Keratinocyte (primary cell): Measurements from ENCODE around the gene GASK1A. TPM values are rescaled to one million over a fixed set of nuclear protein-coding genes. Genes with fewer than 3 reads are reported as not detected.

ENCODE experiments used
- DNase-seq: peaks from one replicate; pipeline ENCODE4 v3.0.0-alpha.2; 2011; ENCODE audit warnings: low read depth, missing footprints, low spot score
- FAIRE-seq: peaks from 2 replicates; lab custom pipeline; 2011; peaks lifted over from hg19 to GRCh38; lab: Jason Lieb, UNC
- H2AFZ ChIP-seq: 2 replicates; pipeline ENCODE4 v1.6.0; 2012; ENCODE audit warnings: low read length, control low read depth, inconsistent platforms; ENCODE audit not compliant: control insufficient read depth
- H3K27ac ChIP-seq: 2 replicates; pipeline ENCODE4 v1.5.1; 2011; ENCODE audit warnings: low read length; ENCODE audit not compliant: control insufficient read depth, insufficient read depth
- H3K27me3 ChIP-seq: 3 replicates; pipeline ENCODE4 v1.6.0; 2011; ENCODE audit warnings: low read length; ENCODE audit not compliant: control insufficient read depth, insufficient read depth; ENCODE audit errors: extremely low read depth
- H3K36me3 ChIP-seq, 2 experiments: 2 replicates in 1 of 2; 3 replicates in 1 of 2; pipeline ENCODE4 v1.5.1; 2011; ENCODE audit warnings: low read length in 2 of 2, mild to moderate bottlenecking in 1 of 2; ENCODE audit not compliant: control insufficient read depth in 2 of 2, insufficient read depth in 2 of 2; ENCODE audit errors: extremely low read depth in 1 of 2
- H3K4me1 ChIP-seq: 3 replicates; pipeline ENCODE4 v1.5.1; 2011; ENCODE audit warnings: low read length; ENCODE audit not compliant: control insufficient read depth, insufficient read depth; ENCODE audit errors: extremely low read depth
- H3K4me2 ChIP-seq: 3 replicates; pipeline ENCODE4 v1.6.0; 2011; ENCODE audit warnings: low read depth, low read length; ENCODE audit not compliant: control insufficient read depth, insufficient read depth; ENCODE audit errors: extremely low read depth
- H3K4me3 ChIP-seq, 3 experiments: fragments of 200-600 bp in 1 of 3; sonication (generic) in 1 of 3; 2 replicates in 2 of 3; 3 replicates in 1 of 3; pipeline ENCODE4 v1.5.1; 2011 to 2016; ENCODE audit warnings: low read length in 3 of 3, mild to moderate bottlenecking in 3 of 3, control low read depth in 2 of 3, inconsistent platforms in 1 of 3, low read depth in 1 of 3, mixed read lengths in 1 of 3, mixed run types in 1 of 3, moderate library complexity in 1 of 3; ENCODE audit not compliant: control insufficient read depth in 2 of 3, insufficient read depth in 2 of 3; ENCODE audit errors: extremely low read depth in 1 of 3
- H3K79me2 ChIP-seq: 2 replicates; pipeline ENCODE4 v1.6.0; 2012; ENCODE audit warnings: low read length; ENCODE audit not compliant: control insufficient read depth, insufficient read depth
- H3K9ac ChIP-seq: 3 replicates; pipeline ENCODE4 v1.6.0; 2011; ENCODE audit warnings: low read length; ENCODE audit not compliant: control insufficient read depth, insufficient read depth; ENCODE audit errors: extremely low read depth
- H3K9me1 ChIP-seq: 3 replicates; pipeline ENCODE4 v1.6.0; 2011; ENCODE audit warnings: low read length; ENCODE audit not compliant: control insufficient read depth, insufficient read depth; ENCODE audit errors: extremely low read depth
- H3K9me3 ChIP-seq: 2 replicates; pipeline ENCODE4 v1.5.1; 2012; ENCODE audit warnings: low read depth, low read length; ENCODE audit not compliant: control insufficient read depth
- H4K20me1 ChIP-seq: 3 replicates; pipeline ENCODE4 v1.6.0; 2011; ENCODE audit warnings: low read length; ENCODE audit not compliant: control insufficient read depth, insufficient read depth; ENCODE audit errors: extremely low read depth
- EZH2 ChIP-seq: IDR thresholded peaks from one replicate; pipeline ENCODE4 v1.6.1; 2012; ENCODE audit warnings: inconsistent platforms, mild to moderate bottlenecking, low read length, moderate library complexity
- dilution Hi-C: fragments of 300-500 bp; cut with MboI; formaldehyde crosslinking; loops from one replicate; pipeline ENCODE4 v1.7.0; 2020; ENCODE audit warnings: low sequenced_read_pairs; ENCODE audit not compliant: extremely low pct_ligation_motif_present
- polyA plus RNA-seq, 5 experiments: library from polyadenylated mRNA; depleted of rRNA in 3 of 5; stranded (reverse) in 3 of 5; stranded (forward) in 1 of 5; unstranded in 1 of 5; fragments of >200 nt; gene quantifications; 1 replicate in 1 of 5; 2 replicates in 3 of 5; 3 replicates in 1 of 5; pipeline versions ENCODE4 v1.2.1 to v1.2.3, GENCODE V29; 2011 to 2012; ENCODE audit warnings: missing spikeins in 2 of 5, low read depth in 1 of 5, low replicate concordance in 1 of 5
- TF ChIP-seq, protein P1 (sequence below), 3 experiments: IDR thresholded peaks in 1 of 3; conservative IDR thresholded peaks in 1 of 3; optimal IDR thresholded peaks in 1 of 3; 2 replicates in 2 of 3; 3 replicates in 1 of 3; pipeline versions ENCODE3 to v1.5.1; 2011; ENCODE audit warnings: low read length in 3 of 3, mild to moderate bottlenecking in 3 of 3, moderate library complexity in 2 of 3, control low read depth in 1 of 3, inconsistent platforms in 1 of 3; ENCODE audit not compliant: insufficient read depth in 2 of 3; ENCODE audit errors: extremely low read depth in 1 of 3

The GASK1A gene
- polyA plus RNA-seq, 1 donor (not counting 4 experiments of a cell fraction or from before 2014, with no cell fraction given), result 0.30 TPM

DNA sequence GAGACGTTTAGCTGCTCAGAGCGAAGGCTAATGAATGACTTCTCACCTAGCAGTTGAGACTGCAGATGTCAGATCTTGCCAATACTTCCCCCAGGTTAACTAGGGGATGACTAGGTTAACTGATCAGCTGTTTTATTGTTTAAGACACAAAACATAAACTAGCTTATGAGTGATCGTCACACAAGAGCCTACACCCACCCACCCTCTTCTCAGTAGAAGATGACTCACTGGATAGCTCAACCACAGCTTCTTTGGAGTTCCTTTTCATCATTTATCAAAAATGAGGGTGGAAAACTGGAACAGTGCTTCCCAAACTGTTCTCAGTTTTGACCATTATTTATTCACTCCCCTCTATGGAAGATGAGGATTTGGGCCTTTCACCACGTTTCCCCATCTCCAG lies 25.2 kb downstream of the GASK1A start:
- H3K4me2 ChIP-seq, result no peak overlapping the region
- no peaks in the 10 kb centered on the region for H3K36me3 ChIP-seq
- H4K20me1 ChIP-seq, result no peaks in the 10 kb centered on the region
- H3K4me1 ChIP-seq, result peaks cover 6% of the 10 kb centered on the region
- H3K27ac ChIP-seq, result no peak overlapping the region
- DNase-seq, result no peak
- dilution Hi-C loops, result no loop called here
- no peak overlapping the region for H3K9ac ChIP-seq
- no peaks in the 10 kb centered on the region for H3K9me3 ChIP-seq
- TF ChIP-seq EZH2, result no peak
- TF ChIP-seq, protein P1, sequence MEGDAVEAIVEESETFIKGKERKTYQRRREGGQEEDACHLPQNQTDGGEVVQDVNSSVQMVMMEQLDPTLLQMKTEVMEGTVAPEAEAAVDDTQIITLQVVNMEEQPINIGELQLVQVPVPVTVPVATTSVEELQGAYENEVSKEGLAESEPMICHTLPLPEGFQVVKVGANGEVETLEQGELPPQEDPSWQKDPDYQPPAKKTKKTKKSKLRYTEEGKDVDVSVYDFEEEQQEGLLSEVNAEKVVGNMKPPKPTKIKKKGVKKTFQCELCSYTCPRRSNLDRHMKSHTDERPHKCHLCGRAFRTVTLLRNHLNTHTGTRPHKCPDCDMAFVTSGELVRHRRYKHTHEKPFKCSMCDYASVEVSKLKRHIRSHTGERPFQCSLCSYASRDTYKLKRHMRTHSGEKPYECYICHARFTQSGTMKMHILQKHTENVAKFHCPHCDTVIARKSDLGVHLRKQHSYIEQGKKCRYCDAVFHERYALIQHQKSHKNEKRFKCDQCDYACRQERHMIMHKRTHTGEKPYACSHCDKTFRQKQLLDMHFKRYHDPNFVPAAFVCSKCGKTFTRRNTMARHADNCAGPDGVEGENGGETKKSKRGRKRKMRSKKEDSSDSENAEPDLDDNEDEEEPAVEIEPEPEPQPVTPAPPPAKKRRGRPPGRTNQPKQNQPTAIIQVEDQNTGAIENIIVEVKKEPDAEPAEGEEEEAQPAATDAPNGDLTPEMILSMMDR (optimal IDR thresholded peaks at IDR 0.05 in 1 of 3, IDR thresholded peaks at IDR 0.05 in 1 of 3, conservative IDR thresholded peaks at IDR 0.05 in 1 of 3; ENCODE audit: extremely low read depth in 1 of 3, insufficient read depth in 2 of 3, low read length in 3 of 3), result no peak
- FAIRE-seq, result peak; percentile 5
- no peak overlapping the region for H3K4me3 ChIP-seq
- H3K79me2 ChIP-seq, result no peaks in the 10 kb centered on the region
- no peaks in the 10 kb centered on the region for H3K9me1 ChIP-seq
- H3K27me3 ChIP-seq, result peaks cover 11% of the 10 kb centered on the region
- no peak overlapping the region for H2AFZ ChIP-seq

DNA sequence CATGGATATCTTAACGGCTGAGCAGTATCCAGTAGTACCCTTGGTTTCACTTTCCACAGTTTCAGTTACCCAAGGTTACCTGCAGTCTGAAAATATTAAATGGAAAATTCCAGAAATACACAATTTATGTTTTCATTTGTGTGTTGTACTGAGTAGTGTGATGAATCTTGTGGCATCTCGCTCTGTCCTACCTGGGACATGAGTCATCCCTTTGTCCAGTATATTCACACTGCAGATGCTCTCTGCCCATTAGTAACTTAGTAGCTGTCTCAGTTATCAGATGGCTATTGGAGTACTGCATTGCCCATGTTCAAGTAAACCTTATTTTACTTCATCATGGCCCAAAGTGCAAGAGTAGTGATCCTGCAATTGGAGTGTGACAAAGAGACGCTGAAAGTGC lies 26.1 kb downstream of the GASK1A start:
- no peak overlapping the region for H3K9ac ChIP-seq
- H4K20me1 ChIP-seq, result no peaks in the 10 kb centered on the region
- DNase-seq, result no peak
- dilution Hi-C loops, result no loop called here
- H3K4me3 ChIP-seq, result no peak overlapping the region
- peaks cover 6% of the 10 kb centered on the region for H3K4me1 ChIP-seq
- no peak overlapping the region for H3K27ac ChIP-seq
- no peak overlapping the region for H2AFZ ChIP-seq
- H3K9me3 ChIP-seq, result no peaks in the 10 kb centered on the region
- no peaks in the 10 kb centered on the region for H3K9me1 ChIP-seq
- FAIRE-seq, result no peak
- no peaks in the 10 kb centered on the region for H3K79me2 ChIP-seq
- TF ChIP-seq, protein P1 (optimal IDR thresholded peaks at IDR 0.05 in 1 of 3, IDR thresholded peaks at IDR 0.05 in 1 of 3, conservative IDR thresholded peaks at IDR 0.05 in 1 of 3; ENCODE audit: extremely low read depth in 1 of 3, insufficient read depth in 2 of 3, low read length in 3 of 3), result no peak
- TF ChIP-seq EZH2, result no peak
- no peaks in the 10 kb centered on the region for H3K36me3 ChIP-seq
- no peak overlapping the region for H3K4me2 ChIP-seq
- H3K27me3 ChIP-seq, result peaks cover 5% of the 10 kb centered on the region
